GM12872 (cell line): ENCODE measurements around the gene SLC25A29.

Experiments used
- CTCF ChIP-seq: IDR thresholded peaks from 3 replicates; pipeline ENCODE4 v1.5.1; 2011; ENCODE audit warnings: low read depth, mild to moderate bottlenecking, low read length, moderate library complexity; ENCODE audit not compliant: insufficient read depth

Gene SLC25A29

GRCh38 chr14:100303925-100304324, 2.3 kb downstream of the SLC25A29 start:
- TF ChIP-seq CTCF = no peak

- peak; percentile 77 for TF ChIP-seq CTCF
These were observed 3.1 kb downstream of the SLC25A29 start for GRCh38 chr14:100303179-100303578.

- TF ChIP-seq CTCF = no peak
These were observed 3.6 kb downstream of the SLC25A29 start for GRCh38 chr14:100302616-100303015.

GRCh38 chr14:100299238-100299560, 7.0 kb downstream of the SLC25A29 start:
- no peak for TF ChIP-seq CTCF

- no peak for TF ChIP-seq CTCF
These were observed 7.5 kb downstream of the SLC25A29 start for GRCh38 chr14:100298551-100299237.

- no peak for TF ChIP-seq CTCF
These were observed 8.6 kb downstream of the SLC25A29 start for GRCh38 chr14:100297320-100298300.

- no peak for TF ChIP-seq CTCF
These were observed 10.1 kb downstream of the SLC25A29 start for GRCh38 chr14:100296106-100296651.
